H9 (cell line): Measurements from ENCODE around the gene ARFGEF3. TPM values are rescaled to one million over a fixed set of nuclear protein-coding genes. Genes with fewer than 3 reads are reported as not detected.

Experiments
- DNase-seq: peaks from one replicate; pipeline ENCODE4 v3.0.0-alpha.2; 2017
- H2AFZ ChIP-seq: one replicate; pipeline ENCODE4 v1.6.1; 2013; ENCODE audit warnings: mild to moderate bottlenecking, low read length, control low read depth, moderate library complexity
- H2AK5ac ChIP-seq: 2 replicates; pipeline ENCODE4 v1.6.1; 2013; ENCODE audit warnings: low read length, control low read depth, mixed read lengths; ENCODE audit not compliant: insufficient read length
- H2BK120ac ChIP-seq: one replicate; pipeline ENCODE4 v1.6.1; 2013; ENCODE audit warnings: low read depth, mild to moderate bottlenecking, low read length, control low read depth, inconsistent platforms; ENCODE audit not compliant: poor library complexity, severe bottlenecking
- H2BK12ac ChIP-seq: 2 replicates; pipeline ENCODE4 v1.6.1; 2013; ENCODE audit warnings: low read length, control low read depth, mixed read lengths, low read depth; ENCODE audit not compliant: insufficient read length
- H2BK15ac ChIP-seq: 2 replicates; pipeline ENCODE4 v1.6.1; 2013; ENCODE audit warnings: low read depth, low read length, control low read depth
- H2BK20ac ChIP-seq: one replicate; pipeline ENCODE4 v1.6.1; 2013; ENCODE audit warnings: low read depth, mild to moderate bottlenecking, low read length, control low read depth, inconsistent platforms; ENCODE audit not compliant: poor library complexity, severe bottlenecking
- H2BK5ac ChIP-seq: 2 replicates; pipeline ENCODE4 v1.6.1; 2013; ENCODE audit warnings: low read length, control low read depth, mixed read lengths; ENCODE audit not compliant: insufficient read length
- H3K14ac ChIP-seq: 2 replicates; pipeline ENCODE4 v1.6.1; 2013; ENCODE audit warnings: low read length, control low read depth; ENCODE audit not compliant: insufficient read depth
- H3K18ac ChIP-seq: 2 replicates; pipeline ENCODE4 v1.6.1; 2013; ENCODE audit warnings: low read depth, mild to moderate bottlenecking, mixed read lengths, low read length, control low read depth; ENCODE audit not compliant: insufficient read length
- H3K23ac ChIP-seq: 2 replicates; pipeline ENCODE4 v1.6.1; 2013; ENCODE audit warnings: low read length, control low read depth, mixed read lengths, low read depth; ENCODE audit not compliant: insufficient read length
- H3K23me2 ChIP-seq: 2 replicates; pipeline ENCODE4 v1.6.1; 2013; ENCODE audit warnings: low read depth, mild to moderate bottlenecking, mixed read lengths, low read length, control low read depth; ENCODE audit not compliant: insufficient read length, poor library complexity, severe bottlenecking
- H3K27ac ChIP-seq: 2 replicates; pipeline ENCODE4 v1.5.1; 2013; ENCODE audit warnings: low read length, control low read depth, mixed read lengths, low read depth; ENCODE audit not compliant: insufficient read length
- H3K27me3 ChIP-seq: 2 replicates; pipeline ENCODE4 v1.6.1; 2013; ENCODE audit warnings: low read length, control low read depth, inconsistent platforms; ENCODE audit not compliant: insufficient read depth
- H3K4ac ChIP-seq: 2 replicates; pipeline ENCODE4 v1.6.1; 2013; ENCODE audit warnings: low read depth, mild to moderate bottlenecking, control low read depth, inconsistent platforms, low read length, moderate library complexity
- H3K4me1 ChIP-seq: 2 replicates; pipeline ENCODE4 v1.6.1; 2013; ENCODE audit warnings: low read length, control low read depth, inconsistent platforms; ENCODE audit not compliant: insufficient read depth
- H3K4me2 ChIP-seq: 2 replicates; pipeline ENCODE4 v1.6.1; 2013; ENCODE audit warnings: low read length, control low read depth, mixed read lengths; ENCODE audit not compliant: insufficient read length, insufficient read depth
- H3K56ac ChIP-seq: 2 replicates; pipeline ENCODE4 v1.6.1; 2013; ENCODE audit warnings: low read depth, mild to moderate bottlenecking, mixed read lengths, low read length, control low read depth; ENCODE audit not compliant: insufficient read length
- H3K79me1 ChIP-seq: 2 replicates; pipeline ENCODE4 v1.6.1; 2013; ENCODE audit warnings: low read depth, mild to moderate bottlenecking, moderate library complexity, low read length, control low read depth, inconsistent platforms; ENCODE audit not compliant: insufficient read depth, poor library complexity, severe bottlenecking
- H3K79me2 ChIP-seq: 2 replicates; pipeline ENCODE4 v1.6.1; 2013; ENCODE audit warnings: low read length, control low read depth, inconsistent platforms; ENCODE audit not compliant: insufficient read depth
- H3K9ac ChIP-seq: 2 replicates; pipeline ENCODE4 v1.6.1; 2013; ENCODE audit warnings: low read length, control low read depth, mixed read lengths; ENCODE audit not compliant: insufficient read length; ENCODE audit errors: extremely low read depth
- H3K9me3 ChIP-seq: one replicate; pipeline ENCODE4 v1.6.1; 2013; ENCODE audit warnings: low read depth, low read length, inconsistent platforms; ENCODE audit not compliant: control insufficient read depth
- H3T11ph ChIP-seq: one replicate; pipeline ENCODE4 v1.6.1; 2013; ENCODE audit warnings: mild to moderate bottlenecking, low read length, control low read depth, inconsistent platforms
- H4K20me1 ChIP-seq: one replicate; pipeline ENCODE4 v1.6.1; 2013; ENCODE audit not compliant: control insufficient read depth, insufficient read length, insufficient read depth
- H4K5ac ChIP-seq: 2 replicates; pipeline ENCODE4 v1.6.1; 2013; ENCODE audit warnings: low read depth, mild to moderate bottlenecking, mixed read lengths, low read length, control low read depth; ENCODE audit not compliant: insufficient read length
- H4K8ac ChIP-seq: replicated peaks from 2 replicates; pipeline ENCODE4 v1.6.1; 2013; ENCODE audit warnings: low read length, control low read depth, mixed read lengths, low read depth; ENCODE audit not compliant: insufficient read length
- H4K91ac ChIP-seq: 2 replicates; pipeline ENCODE4 v1.6.1; 2013; ENCODE audit warnings: low read depth, mild to moderate bottlenecking, moderate library complexity, mixed read lengths, low read length, control low read depth; ENCODE audit not compliant: insufficient read length
- H3K27ac Mint-ChIP-seq, 3 experiments: 2 replicates in 2 of 3; 3 replicates in 1 of 3; pipeline ENCODE4 v1.8.0; 2020 to 2021; ENCODE audit warnings: mixed read lengths in 3 of 3, mild to moderate bottlenecking in 1 of 3, moderate library complexity in 1 of 3
- H3K27me3 Mint-ChIP-seq: 2 replicates; pipeline ENCODE4 v1.8.0; 2021; ENCODE audit warnings: low read depth, mild to moderate bottlenecking, moderate library complexity, mixed read lengths
- H3K36me3 Mint-ChIP-seq, 3 experiments: 2 replicates in 2 of 3; 3 replicates in 1 of 3; pipeline ENCODE4 v1.8.0; 2020 to 2021; ENCODE audit warnings: low read depth in 3 of 3, mixed read lengths in 3 of 3; ENCODE audit not compliant: insufficient read depth in 1 of 3
- H3K4me1 Mint-ChIP-seq, 2 experiments: 2 replicates each; pipeline ENCODE4 v1.8.0; 2020; ENCODE audit warnings: mixed read lengths in 2 of 2
- H3K4me3 Mint-ChIP-seq, 2 experiments: 2 replicates in 1 of 2; 3 replicates in 1 of 2; pipeline ENCODE4 v1.8.0; 2020 to 2021; ENCODE audit warnings: mild to moderate bottlenecking in 2 of 2, mixed read lengths in 2 of 2, moderate library complexity in 1 of 2
- H3K9me3 Mint-ChIP-seq, 2 experiments: 2 replicates in 1 of 2; 3 replicates in 1 of 2; pipeline ENCODE4 v1.8.0; 2020; ENCODE audit warnings: mild to moderate bottlenecking in 2 of 2, mixed read lengths in 2 of 2, moderate library complexity in 1 of 2
- CTCF ChIP-seq: fragments of 200-600 bp; sonication (generic); conservative IDR thresholded peaks from 3 replicates; pipeline ENCODE4 v1.8.0; 2021; ENCODE audit warnings: antibody characterized with exemption, mild to moderate bottlenecking
- WGBS: extraction: QIAGEN DNeasy Blood & Tissue Kit; methylation state at CpG from one replicate; pipeline ENCODE4 v1.1.7; 2013; ENCODE audit warnings: missing lambda C conversion rate, low lambda C conversion rate, mixed read lengths; ENCODE audit not compliant: insufficient read length; ENCODE audit errors: extremely low coverage; 5-methylcytosine and 5-hydroxymethylcytosine counted together
- total RNA-seq: library from RNA; stranded (reverse); gene quantifications from 2 replicates; pipeline ENCODE4 v1.2.1, GENCODE V29; 2021

Gene ARFGEF3
- total RNA-seq, 1 experiment from 2014 or later: 13.7 TPM

GRCh38 chr6:138296381-138296780 lies 134.6 kb downstream of the ARFGEF3 start:
- no peak overlapping the region for H3T11ph ChIP-seq
- no peak overlapping the region for H4K91ac ChIP-seq
- no peak for TF ChIP-seq CTCF
- no peak overlapping the region for H3K4me2 ChIP-seq
- H4K5ac ChIP-seq: no peak overlapping the region
- no peaks in the 10 kb centered on the region for H3K27me3 ChIP-seq
- no peak overlapping the region for H3K9ac ChIP-seq
- H3K23ac ChIP-seq: no peak overlapping the region
- no peaks in the 10 kb centered on the region for H3K79me2 ChIP-seq
- no peak overlapping the region for H2BK120ac ChIP-seq
- peaks cover 4 to 32% (median 12%) of the 10 kb centered on the region in 3 experiments; a peak in 6 of 7 replicates for H3K36me3 Mint-ChIP-seq
- H2BK5ac ChIP-seq: no peak overlapping the region
- WGBS: no CpG with 5 or more reads among the region's 9 CpGs
- H4K20me1 ChIP-seq: no peaks in the 10 kb centered on the region
- no peak overlapping the region for H2AFZ ChIP-seq
- no peak overlapping the region for H3K56ac ChIP-seq
- H3K27ac Mint-ChIP-seq: peak overlapping the region in 1 of 3 experiments; percentile 29; a peak in 1 of 7 replicates
- no peak overlapping the region for H3K14ac ChIP-seq
- DNase-seq: no peak
- H2BK20ac ChIP-seq: no peak overlapping the region
- H3K27ac ChIP-seq: no peak overlapping the region
- no peaks in the 10 kb centered on the region for H3K9me3 ChIP-seq
- H3K27me3 Mint-ChIP-seq: no peaks in the 10 kb centered on the region
- H3K18ac ChIP-seq: no peak overlapping the region
- H3K23me2 ChIP-seq: no peaks in the 10 kb centered on the region
- H3K4me1 ChIP-seq: no peaks in the 10 kb centered on the region
- no peak overlapping the region for H4K8ac ChIP-seq
- H2BK12ac ChIP-seq: no peak overlapping the region
- no peak overlapping the region for H3K4ac ChIP-seq
- H2AK5ac ChIP-seq: no peak overlapping the region
- H3K9me3 Mint-ChIP-seq: no peaks in the 10 kb centered on the region
- no peak overlapping the region for H3K4me3 Mint-ChIP-seq
- H3K79me1 ChIP-seq: no peaks in the 10 kb centered on the region
- H3K4me1 Mint-ChIP-seq: peaks cover 6% of the 10 kb centered on the region in 2 experiments
- no peak overlapping the region for H2BK15ac ChIP-seq
